ENCODE measurements around the gene RIPOR3. TPM values are rescaled to one million over a fixed set of nuclear protein-coding genes. Genes with fewer than 3 reads are reported as not detected.

RIPOR3 gene
- polyA plus RNA-seq, 1 of the 3 experiments (the other 2 are of a cell fraction), result 1.2 TPM

DNA sequence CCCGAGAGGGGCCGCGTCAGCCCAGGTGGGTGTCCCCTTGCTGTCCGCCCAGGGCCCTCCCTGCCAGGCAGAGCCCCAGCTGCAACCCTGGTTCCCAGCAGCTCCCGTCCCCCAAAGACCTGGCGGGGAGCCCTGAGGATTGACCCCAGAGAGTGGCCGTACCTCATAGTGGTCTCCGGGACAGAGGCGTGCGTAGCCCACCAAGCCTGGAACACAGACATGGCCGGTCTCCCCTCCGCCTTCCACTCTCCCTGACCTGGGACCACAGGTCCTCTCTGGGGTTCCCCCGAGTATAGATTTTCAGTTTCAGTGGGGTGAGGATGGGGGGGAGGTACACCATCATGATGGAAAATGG, 82.6 kb downstream of the RIPOR3 start:
- no peak overlapping the region for H3K4me3 ChIP-seq (ENCODE audit: low read depth in 2 of 2, low read length in 1 of 2)
- no peak overlapping the region for H3K9ac ChIP-seq
- no peaks in the 10 kb centered on the region for H3K36me3 ChIP-seq (replicated peaks in 1 of 2; ENCODE audit: control insufficient read depth in 1 of 2, insufficient read depth in 2 of 2, low read length in 1 of 2)
- POLR2A ChIA-PET, result no interaction called here
- no CpG with 5 or more reads among the region's 13 CpGs for WGBS (ENCODE audit: low lambda C conversion rate)
- TF ChIP-seq EP300 (IDR thresholded peaks at IDR 0.05; ENCODE audit: borderline replicate concordance in 1 of 2, low read depth in 1 of 2, low read length in 1 of 2) (no peak), GABPA (IDR thresholded peaks at IDR 0.05; ENCODE audit: low read depth) (no peak), TEAD4 (IDR thresholded peaks at IDR 0.05; ENCODE audit: borderline replicate concordance, insufficient read depth) (no peak), ELF1 (IDR thresholded peaks at IDR 0.05) (no peak), SIN3A (IDR thresholded peaks at IDR 0.05; ENCODE audit: borderline replicate concordance, low read depth, low read length) (no peak), MEF2A (IDR thresholded peaks at IDR 0.05; ENCODE audit: borderline replicate concordance, low read depth) (no peak), CHD2 (IDR thresholded peaks at IDR 0.05; ENCODE audit: low read length, partially characterized antibody) (no peak), YY1 (IDR thresholded peaks at IDR 0.05; ENCODE audit: low read depth) (no peak), RAD21 (IDR thresholded peaks at IDR 0.05; ENCODE audit: low read length) (no peak), FOXJ3 (CRISPR knock-in tag; IDR thresholded peaks at IDR 0.05) (no peak), FOXM1 (IDR thresholded peaks at IDR 0.05; ENCODE audit: low read depth) (no peak), USF2 (IDR thresholded peaks at IDR 0.05; ENCODE audit: borderline replicate concordance, low read depth, low read length) (no peak), SMC3 (IDR thresholded peaks at IDR 0.05; ENCODE audit: low read depth, low read length) (no peak), RXRA (IDR thresholded peaks at IDR 0.05; ENCODE audit: borderline replicate concordance, low read depth) (no peak)
- TF ChIP-seq, protein P1, sequence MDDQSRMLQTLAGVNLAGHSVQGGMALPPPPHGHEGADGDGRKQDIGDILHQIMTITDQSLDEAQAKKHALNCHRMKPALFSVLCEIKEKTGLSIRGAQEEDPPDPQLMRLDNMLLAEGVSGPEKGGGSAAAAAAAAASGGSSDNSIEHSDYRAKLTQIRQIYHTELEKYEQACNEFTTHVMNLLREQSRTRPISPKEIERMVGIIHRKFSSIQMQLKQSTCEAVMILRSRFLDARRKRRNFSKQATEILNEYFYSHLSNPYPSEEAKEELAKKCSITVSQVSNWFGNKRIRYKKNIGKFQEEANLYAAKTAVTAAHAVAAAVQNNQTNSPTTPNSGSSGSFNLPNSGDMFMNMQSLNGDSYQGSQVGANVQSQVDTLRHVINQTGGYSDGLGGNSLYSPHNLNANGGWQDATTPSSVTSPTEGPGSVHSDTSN (IDR thresholded peaks at IDR 0.05), result no peak
- TF ChIP-seq, protein P2, sequence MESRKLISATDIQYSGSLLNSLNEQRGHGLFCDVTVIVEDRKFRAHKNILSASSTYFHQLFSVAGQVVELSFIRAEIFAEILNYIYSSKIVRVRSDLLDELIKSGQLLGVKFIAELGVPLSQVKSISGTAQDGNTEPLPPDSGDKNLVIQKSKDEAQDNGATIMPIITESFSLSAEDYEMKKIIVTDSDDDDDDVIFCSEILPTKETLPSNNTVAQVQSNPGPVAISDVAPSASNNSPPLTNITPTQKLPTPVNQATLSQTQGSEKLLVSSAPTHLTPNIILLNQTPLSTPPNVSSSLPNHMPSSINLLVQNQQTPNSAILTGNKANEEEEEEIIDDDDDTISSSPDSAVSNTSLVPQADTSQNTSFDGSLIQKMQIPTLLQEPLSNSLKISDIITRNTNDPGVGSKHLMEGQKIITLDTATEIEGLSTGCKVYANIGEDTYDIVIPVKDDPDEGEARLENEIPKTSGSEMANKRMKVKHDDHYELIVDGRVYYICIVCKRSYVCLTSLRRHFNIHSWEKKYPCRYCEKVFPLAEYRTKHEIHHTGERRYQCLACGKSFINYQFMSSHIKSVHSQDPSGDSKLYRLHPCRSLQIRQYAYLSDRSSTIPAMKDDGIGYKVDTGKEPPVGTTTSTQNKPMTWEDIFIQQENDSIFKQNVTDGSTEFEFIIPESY (IDR thresholded peaks at IDR 0.05; ENCODE audit: borderline replicate concordance, low read depth), result no peak
- TF ChIP-seq, protein P3, sequence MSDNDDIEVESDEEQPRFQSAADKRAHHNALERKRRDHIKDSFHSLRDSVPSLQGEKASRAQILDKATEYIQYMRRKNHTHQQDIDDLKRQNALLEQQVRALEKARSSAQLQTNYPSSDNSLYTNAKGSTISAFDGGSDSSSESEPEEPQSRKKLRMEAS (IDR thresholded peaks at IDR 0.05; ENCODE audit: low read depth), result no peak
- TF ChIP-seq, protein P4, sequence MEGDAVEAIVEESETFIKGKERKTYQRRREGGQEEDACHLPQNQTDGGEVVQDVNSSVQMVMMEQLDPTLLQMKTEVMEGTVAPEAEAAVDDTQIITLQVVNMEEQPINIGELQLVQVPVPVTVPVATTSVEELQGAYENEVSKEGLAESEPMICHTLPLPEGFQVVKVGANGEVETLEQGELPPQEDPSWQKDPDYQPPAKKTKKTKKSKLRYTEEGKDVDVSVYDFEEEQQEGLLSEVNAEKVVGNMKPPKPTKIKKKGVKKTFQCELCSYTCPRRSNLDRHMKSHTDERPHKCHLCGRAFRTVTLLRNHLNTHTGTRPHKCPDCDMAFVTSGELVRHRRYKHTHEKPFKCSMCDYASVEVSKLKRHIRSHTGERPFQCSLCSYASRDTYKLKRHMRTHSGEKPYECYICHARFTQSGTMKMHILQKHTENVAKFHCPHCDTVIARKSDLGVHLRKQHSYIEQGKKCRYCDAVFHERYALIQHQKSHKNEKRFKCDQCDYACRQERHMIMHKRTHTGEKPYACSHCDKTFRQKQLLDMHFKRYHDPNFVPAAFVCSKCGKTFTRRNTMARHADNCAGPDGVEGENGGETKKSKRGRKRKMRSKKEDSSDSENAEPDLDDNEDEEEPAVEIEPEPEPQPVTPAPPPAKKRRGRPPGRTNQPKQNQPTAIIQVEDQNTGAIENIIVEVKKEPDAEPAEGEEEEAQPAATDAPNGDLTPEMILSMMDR (IDR thresholded peaks at IDR 0.05), result no peak
- no peaks in the 10 kb centered on the region for H3K4me1 ChIP-seq (ENCODE audit: control insufficient read depth in 1 of 2, insufficient read depth in 2 of 2, low read depth in 1 of 2, low read length in 1 of 2)
- no peak overlapping the region for H3K4me2 ChIP-seq
- H2AFZ ChIP-seq (ENCODE audit: low read depth), result no peak overlapping the region
- no peak overlapping the region for H3K27ac ChIP-seq (ENCODE audit: low read depth in 2 of 2, low read length in 1 of 2)
- DNase-seq, result no peak
- H3F3A ChIP-seq (replicated peaks; ENCODE audit: insufficient read depth), result no peaks in the 10 kb centered on the region
- no peaks in the 10 kb centered on the region for H3K9me2 ChIP-seq
- no peaks in the 10 kb centered on the region for H4K20me1 ChIP-seq (ENCODE audit: insufficient read depth)
- H3K79me2 ChIP-seq (ENCODE audit: insufficient read depth), result no peaks in the 10 kb centered on the region
- no peaks in the 10 kb centered on the region for H3K27me3 ChIP-seq (ENCODE audit: insufficient read depth)
- CTCF ChIA-PET, result interaction anchor here (1.2 to 1.9 kb wide), 3 partner anchors 20 to 29 kb away, joined by 3 to 4 read pairs (median 3); no protein-coding TSS in a partner anchor
- no peaks in the 10 kb centered on the region for H3K9me3 ChIP-seq

All from SK-N-SH (cell line).